Central memory CD4-positive, alpha-beta T cell (primary cell): ENCODE data around the gene C11orf71.

Experiments used
- DNase-seq: peaks from one replicate; pipeline ENCODE4 v3.0.0; 2022

C11orf71 gene

GRCh38 chr11:114399490-114400215, 658 bp downstream of the C11orf71 start:
- DNase-seq = no peak

GRCh38 chr11:114398303-114398920, 1.9 kb downstream of the C11orf71 start:
- no peak for DNase-seq

DNA sequence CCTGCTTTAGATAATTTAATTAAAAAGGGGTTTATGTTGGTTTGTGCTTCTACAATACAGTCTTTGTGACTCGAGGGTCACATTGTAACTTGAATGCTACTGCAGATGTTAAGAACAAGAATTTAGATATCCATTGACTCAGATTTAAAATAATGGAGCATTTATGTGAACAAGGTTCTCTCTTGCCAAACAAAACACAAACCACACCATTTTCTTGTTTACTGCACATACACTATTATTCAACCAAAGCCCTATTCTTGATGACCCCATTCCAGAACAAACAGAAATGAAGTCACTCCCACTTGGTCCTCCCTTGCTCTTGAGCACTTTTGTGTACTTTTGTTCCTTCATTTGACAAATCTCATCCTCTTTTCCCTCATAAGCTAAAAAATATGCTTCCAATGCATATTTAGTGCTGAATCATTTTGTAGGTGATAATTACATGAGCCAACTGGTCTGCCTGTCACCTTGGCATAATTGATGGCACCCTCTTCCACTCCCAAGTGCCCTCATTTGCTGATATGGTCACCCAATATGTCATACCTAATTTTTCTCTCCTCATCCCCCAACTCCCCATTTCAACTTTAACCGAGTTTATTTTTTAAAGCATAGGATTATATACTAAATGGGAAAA, 2.8 kb downstream of the C11orf71 start:
- no peak for DNase-seq

- no peak for DNase-seq
Observed at GRCh38 chr11:114396916-114397315, 3.4 kb downstream of the C11orf71 start.

DNA sequence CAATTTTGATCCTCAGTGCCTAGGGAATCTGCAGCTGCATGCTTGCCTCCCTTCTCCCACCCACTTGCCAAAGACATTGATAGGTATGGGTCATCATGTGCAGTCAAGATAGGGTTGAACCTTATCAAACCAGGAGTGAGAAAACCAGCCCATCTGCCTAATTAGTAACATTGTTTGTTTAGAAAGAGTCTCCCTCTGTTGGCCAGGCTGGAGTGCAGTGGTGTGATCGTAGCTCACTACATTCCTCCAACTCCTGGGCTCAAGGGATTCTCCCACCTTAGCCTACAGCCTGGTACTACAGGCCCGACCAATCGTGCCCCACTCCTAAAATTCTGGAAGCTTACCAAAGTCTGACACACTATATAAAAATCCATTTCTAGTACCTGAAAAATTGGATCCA, 4.6 kb downstream of the C11orf71 start:
- DNase-seq = no peak

DNA sequence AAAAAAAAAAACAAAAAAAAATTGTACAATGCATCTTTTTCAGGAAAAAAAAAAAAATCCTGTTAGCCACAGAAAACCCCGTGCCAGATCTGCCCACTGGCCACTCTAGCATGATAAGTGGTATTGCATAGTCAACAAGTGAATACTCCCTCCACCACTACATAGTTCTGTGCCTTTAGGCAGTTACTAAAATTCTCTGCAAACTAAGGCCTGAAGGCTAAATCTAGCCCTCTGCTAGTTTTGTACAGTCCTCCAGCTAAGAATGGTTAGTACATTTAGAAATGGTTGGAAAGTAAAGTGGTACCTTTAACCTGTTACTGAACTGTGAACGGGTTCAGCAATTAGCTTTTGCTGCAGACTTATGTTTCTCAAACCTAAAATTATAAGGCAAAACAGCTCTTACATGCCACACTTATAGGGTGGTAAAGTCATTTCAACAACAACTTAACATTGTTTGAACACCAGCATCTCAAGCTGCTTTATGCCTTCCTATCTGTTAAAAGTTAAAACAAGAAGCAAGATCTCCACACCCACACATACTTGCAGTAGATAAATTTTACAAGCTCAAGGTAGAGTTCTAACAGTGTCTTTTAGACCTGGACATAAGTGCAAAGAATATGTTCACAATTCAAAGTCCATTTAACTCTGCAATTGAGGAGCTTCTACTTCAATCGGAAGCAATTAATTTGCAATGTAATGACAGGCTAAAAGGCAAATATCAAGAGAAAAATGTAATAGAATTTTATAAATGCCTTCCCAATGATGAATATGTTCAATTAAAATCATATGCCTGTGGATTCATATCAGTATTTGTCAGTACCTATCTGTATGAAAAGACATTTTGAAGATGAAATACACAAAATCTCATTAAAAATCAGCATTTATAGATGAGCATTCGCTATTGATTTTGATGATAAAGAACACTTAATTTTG, 7.3 kb downstream of the C11orf71 start:
- no peak for DNase-seq

- no peak for DNase-seq
Observed at GRCh38 chr11:114386545-114386944, 13.8 kb downstream of the C11orf71 start.

GRCh38 chr11:114386131-114386530, 14.2 kb downstream of the C11orf71 start:
- no peak for DNase-seq

- DNase-seq = no peak
Observed at GRCh38 chr11:114384487-114384886, 15.8 kb downstream of the C11orf71 start.

DNA sequence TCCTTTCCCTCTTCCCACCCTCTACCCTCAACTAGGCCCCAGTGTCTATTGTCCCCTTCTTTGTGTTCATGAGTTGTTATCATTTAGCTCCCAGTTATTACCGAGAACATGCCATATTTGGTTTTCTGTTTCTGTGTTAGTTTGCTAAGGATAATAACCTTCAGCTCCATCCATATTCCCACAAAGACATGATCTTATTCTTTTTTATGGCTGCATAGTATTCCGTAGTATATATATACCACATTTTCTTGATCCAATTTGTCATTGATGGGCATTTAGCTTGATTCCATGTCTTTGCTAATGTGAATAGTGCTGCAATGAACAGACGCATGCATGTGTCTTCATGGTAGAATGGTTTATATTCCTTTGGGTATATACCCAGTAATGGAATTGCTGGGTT, 17.8 kb downstream of the C11orf71 start:
- no peak for DNase-seq

DNA sequence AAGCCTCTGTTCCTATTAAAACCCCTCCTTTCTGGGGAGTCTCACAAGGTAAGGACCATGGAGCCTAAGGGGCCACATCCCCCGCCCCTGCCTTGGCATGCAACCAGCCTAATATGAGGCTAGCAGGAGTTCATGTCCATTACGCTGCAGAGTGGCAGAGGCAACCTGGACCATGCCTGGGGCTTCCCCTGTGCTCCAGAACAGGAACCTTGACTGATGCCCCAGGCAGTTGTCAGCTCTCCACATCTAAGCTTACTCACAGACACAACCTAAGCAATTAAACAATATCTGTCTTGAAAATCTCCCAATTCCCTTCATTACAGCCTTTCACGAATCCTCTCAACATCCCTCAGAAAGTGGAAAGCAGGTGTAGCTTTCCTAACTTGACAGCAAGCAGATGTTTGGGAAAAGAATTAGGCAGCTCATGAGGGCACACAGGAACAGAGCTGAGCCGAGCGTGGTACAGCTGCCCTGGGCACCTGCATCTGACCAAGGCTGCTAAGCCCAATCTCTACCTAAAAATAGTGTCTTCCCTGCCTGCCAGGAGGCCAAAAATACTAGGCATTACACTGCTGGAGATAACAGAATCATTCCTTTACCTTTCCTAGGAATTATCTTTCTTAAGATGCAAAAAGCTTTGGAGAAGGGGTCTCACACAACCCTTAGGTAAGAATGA, 20.8 kb downstream of the C11orf71 start:
- no peak for DNase-seq

- no peak for DNase-seq
Observed at GRCh38 chr11:114377612-114378267, 22.6 kb downstream of the C11orf71 start.

DNA sequence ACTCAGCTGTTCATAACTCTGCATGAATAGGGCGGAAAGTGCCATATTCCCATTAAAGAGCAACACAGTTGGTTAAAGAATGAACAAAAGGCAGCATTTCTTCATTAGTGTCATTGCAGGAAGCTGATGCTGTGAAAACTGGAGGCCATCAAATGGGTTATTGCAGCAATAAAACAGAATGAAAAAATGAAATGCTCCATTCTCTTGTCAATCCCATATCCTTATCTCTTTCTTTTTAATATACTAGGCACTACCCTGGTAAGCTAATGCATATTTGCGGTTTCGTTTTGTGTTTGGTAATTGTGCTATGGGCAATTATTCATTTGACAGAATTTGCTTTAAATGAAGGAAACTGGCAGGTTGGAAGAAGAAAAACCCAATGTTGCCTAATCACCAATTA, 25.3 kb downstream of the C11orf71 start:
- no peak for DNase-seq

- DNase-seq = no peak
Observed at GRCh38 chr11:114368918-114369680, 31.2 kb downstream of the C11orf71 start.

- no peak for DNase-seq
Observed at GRCh38 chr11:114367244-114367957, 32.9 kb downstream of the C11orf71 start.

GRCh38 chr11:114366331-114367243, 33.7 kb downstream of the C11orf71 start:
- DNase-seq = no peak

DNA sequence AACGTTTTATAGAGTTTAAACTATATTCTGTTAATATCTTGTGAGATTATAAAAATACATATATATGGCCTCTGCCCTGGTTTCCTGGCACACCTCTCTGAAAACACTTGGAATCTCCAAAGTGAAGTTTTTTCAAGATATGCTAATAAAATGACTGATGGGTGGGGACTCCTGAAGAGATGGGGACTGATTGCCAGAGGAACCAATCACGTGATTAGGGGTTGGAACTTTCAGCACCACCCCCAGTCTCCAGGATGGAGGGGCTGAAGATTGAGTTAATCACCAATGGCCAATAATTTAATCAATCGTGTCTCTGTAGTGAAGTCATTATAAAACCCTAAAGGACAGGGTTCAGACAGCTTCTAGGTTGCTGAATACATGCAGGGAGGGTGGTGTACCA, 37.4 kb downstream of the C11orf71 start:
- DNase-seq = no peak

DNA sequence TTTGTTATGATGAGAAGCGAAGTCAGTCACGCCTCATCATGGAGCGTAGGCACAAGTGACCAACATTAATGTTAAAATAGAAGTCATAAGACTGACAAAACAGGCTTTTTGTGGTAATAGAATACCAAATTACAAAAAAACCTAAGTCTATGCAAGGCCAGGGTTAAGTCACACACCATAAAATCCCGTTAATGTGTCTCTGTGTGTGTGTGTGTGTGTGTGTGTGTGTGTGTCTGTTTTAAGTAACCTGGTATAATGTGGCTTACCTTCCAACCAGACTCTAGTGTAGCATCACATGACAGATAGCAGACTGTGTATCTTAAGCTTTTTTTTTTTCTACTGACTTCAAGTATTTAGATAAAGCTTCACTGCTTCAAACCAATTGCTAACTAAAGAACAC, 38.0 kb downstream of the C11orf71 start:
- no peak for DNase-seq

- DNase-seq = no peak
Observed at GRCh38 chr11:114359342-114359741, 41.0 kb downstream of the C11orf71 start.
